A673 (cell line): Measurements from ENCODE around the gene CYTH3.

Experiments
- CTCF ChIP-seq: fragments of 300-800, 200-600 bp; sonication (generic); conservative IDR thresholded peaks from 2 replicates; pipeline ENCODE4 v1.5.1; 2017; ENCODE audit warnings: low read depth, mild to moderate bottlenecking, antibody characterized with exemption, low read length, moderate library complexity, mixed read lengths
- EZH2 ChIP-seq: fragments of 200-600 bp; sonication (generic); IDR thresholded peaks from 2 replicates; pipeline ENCODE4 v1.6.1; 2017; ENCODE audit warnings: borderline replicate concordance, low read depth, mild to moderate bottlenecking, mixed read lengths, antibody characterized with exemption, low read length; ENCODE audit not compliant: poor library complexity, severe bottlenecking

- TF ChIP-seq CTCF (no peak), EZH2 (no peak)
Observed at GRCh38 chr7:6269527-6269926, 2.9 kb downstream of the CYTH3 start.
